Measurements from ENCODE around the gene MROH2A. TPM values are rescaled to one million over a fixed set of nuclear protein-coding genes. Genes with fewer than 3 reads are reported as not detected.
"Not testable (repeated sequence)": the region's sequence is repeated elsewhere in the genome, so short reads cannot be mapped to it uniquely, and the experiment has no call there.

MROH2A gene, protein sequence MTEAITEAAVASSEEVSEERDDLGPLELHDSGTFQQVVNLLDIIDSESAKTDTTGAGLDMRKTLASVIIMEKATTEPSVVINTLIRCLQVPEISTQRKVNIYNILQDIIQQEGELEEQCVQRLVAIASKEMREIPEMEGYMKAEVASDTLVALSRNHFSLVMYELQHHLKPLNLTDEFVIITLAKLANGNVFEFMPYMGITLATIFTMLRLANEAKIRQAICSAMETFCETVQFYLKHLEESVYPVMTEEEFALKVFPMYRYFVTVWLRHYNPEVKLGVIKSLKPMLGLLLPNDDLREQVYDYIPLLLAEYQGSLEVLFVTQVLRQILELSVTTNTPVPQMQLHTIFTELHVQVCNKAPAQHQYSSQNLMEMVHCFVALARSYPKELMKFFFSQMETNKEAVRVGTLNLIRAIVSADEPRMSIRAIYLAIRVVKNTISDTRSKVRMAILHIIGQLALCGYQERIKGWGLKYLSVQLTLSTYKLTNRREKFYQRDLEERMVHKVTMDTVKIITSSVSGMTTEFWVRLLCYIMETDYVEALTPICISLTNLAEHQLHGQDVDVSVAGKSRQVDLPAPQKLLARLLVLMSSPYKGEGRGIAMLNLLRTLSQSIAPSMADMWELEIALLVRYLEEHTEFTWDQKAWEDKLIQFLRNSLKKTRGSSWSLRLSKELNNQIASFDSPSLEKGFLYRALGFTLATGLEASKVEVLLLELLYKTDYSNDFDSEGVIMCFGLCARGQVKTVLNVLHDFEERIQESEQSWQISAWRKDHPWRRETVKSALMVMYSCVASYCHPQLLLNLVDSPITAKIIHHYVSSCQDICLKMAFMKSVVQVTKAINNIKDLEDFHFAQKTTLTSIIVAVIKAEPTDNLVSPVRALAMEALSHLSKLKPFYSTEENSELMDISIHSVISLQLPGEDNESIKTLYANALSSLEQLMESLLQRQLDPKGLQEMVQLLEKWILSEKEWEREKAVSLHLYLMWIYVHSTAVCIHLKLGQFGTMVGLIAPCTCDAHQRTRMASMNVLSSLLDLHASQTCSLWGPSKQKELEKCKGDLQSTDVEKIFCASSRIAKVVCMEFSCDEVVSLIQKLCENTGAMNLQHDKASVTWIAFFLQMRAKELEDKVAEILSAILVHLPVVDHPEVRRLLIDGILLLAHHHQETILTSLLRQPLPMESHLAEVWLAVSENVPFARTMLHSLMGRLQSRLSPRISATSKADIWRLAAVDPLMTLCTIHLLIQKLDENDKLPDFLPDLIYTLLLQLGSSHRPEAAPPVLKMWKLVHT (N-terminal part only)
- total RNA-seq, result not detected

DNA sequence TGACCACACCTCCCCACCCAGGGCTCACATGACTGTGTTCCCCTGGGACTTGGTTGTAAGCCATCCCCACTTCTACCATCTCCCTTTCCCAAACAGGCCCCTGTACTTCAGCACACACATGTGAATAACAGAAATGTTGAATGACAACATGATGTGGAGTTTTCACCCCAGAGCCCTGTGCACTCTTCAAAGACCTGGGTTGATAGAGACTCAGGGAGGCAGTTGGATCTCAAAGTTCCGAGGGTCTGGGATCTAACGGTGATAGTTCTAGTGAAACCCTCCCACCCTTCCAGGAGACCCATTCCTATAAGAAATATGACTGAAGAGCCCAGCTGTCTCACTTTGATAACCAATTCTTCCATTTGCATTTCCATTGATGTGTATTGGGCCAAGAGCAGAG is at the start of gene MROH2A:
Gene MROH2A (plus strand): TSS at position 301 of the 400 bp plus-strand sequence. CDS start 1,029 bp downstream, outside the sequence.
- 80 to 86% methylated on average over 2 of the region's 2 CpGs for WGBS, 2 donors
- Histone ChIP-seq H3K36me3 (no peaks in the 10 kb centered on the region), H3K4me1 (no peaks in the 10 kb centered on the region), H3K27ac (no peak within 1 kb of the TSS), H3K27me3 (no peaks in the 10 kb centered on the region), H3K9me3 (peaks cover 0 to 9% (median 0%) of the 10 kb centered on the region in 4 donors), H3K4me3 (no peak within 1 kb of the TSS)
- no peak for DNase-seq (ENCODE audit: low spot score in 2 of 2)
- TF ChIP-seq EP300 (IDR thresholded peaks at IDR 0.05) (no peak), POLR2A (IDR thresholded peaks at IDR 0.05) (no peak)
- TF ChIP-seq, protein P1, sequence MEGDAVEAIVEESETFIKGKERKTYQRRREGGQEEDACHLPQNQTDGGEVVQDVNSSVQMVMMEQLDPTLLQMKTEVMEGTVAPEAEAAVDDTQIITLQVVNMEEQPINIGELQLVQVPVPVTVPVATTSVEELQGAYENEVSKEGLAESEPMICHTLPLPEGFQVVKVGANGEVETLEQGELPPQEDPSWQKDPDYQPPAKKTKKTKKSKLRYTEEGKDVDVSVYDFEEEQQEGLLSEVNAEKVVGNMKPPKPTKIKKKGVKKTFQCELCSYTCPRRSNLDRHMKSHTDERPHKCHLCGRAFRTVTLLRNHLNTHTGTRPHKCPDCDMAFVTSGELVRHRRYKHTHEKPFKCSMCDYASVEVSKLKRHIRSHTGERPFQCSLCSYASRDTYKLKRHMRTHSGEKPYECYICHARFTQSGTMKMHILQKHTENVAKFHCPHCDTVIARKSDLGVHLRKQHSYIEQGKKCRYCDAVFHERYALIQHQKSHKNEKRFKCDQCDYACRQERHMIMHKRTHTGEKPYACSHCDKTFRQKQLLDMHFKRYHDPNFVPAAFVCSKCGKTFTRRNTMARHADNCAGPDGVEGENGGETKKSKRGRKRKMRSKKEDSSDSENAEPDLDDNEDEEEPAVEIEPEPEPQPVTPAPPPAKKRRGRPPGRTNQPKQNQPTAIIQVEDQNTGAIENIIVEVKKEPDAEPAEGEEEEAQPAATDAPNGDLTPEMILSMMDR (IDR thresholded peaks at IDR 0.05), result no peak

DNA sequence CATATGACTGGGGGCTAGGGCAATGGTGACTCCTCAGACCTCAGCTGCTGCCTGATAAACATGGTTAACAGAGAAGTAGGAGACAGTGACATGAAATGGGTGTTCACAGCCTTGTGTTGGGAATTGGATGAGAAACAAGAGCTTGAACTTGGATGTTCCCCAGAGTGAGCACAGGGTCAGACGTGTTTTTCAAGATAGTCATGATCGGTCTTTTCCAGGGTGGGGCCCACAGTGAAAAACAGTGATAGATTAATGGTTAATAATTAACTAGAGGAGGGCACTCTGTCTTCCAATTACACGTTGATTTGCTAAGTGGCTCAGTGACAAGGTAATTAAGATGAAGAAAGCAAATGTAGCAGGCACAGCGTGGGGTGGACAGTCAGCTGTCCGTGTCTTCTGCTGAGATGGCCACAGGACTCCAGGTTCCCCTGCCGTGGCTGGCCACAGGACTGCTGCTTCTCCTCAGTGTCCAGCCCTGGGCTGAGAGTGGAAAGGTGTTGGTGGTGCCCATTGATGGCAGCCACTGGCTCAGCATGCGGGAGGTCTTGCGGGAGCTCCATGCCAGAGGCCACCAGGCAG is 49.3 kb upstream of the MROH2A start, which contains the start of gene UGT1A3:
Gene UGT1A3 (plus strand): TSS at position 320 of the 579 bp plus-strand sequence. CDS start 85 bp downstream, at position 405.
- 80 to 83% methylated on average over 8 of the region's 8 CpGs for WGBS, 2 donors
- Histone ChIP-seq H3K4me1 (no peaks in the 10 kb centered on the region), H3K4me3 (no peak within 1 kb of the TSS), H3K9me3 (peaks cover 0 to 2% (median 0%) of the 10 kb centered on the region in 4 donors), H3K36me3 (no peaks in the 10 kb centered on the region), H3K27me3 (no peaks in the 10 kb centered on the region), H3K27ac (no peak within 1 kb of the TSS)
- no peak for TF ChIP-seq EP300 (IDR thresholded peaks at IDR 0.05)
- no peak for TF ChIP-seq POLR2A (IDR thresholded peaks at IDR 0.05)
- TF ChIP-seq, protein P1 (IDR thresholded peaks at IDR 0.05), result no peak
- no peak for DNase-seq (ENCODE audit: low spot score in 2 of 2)

DNA sequence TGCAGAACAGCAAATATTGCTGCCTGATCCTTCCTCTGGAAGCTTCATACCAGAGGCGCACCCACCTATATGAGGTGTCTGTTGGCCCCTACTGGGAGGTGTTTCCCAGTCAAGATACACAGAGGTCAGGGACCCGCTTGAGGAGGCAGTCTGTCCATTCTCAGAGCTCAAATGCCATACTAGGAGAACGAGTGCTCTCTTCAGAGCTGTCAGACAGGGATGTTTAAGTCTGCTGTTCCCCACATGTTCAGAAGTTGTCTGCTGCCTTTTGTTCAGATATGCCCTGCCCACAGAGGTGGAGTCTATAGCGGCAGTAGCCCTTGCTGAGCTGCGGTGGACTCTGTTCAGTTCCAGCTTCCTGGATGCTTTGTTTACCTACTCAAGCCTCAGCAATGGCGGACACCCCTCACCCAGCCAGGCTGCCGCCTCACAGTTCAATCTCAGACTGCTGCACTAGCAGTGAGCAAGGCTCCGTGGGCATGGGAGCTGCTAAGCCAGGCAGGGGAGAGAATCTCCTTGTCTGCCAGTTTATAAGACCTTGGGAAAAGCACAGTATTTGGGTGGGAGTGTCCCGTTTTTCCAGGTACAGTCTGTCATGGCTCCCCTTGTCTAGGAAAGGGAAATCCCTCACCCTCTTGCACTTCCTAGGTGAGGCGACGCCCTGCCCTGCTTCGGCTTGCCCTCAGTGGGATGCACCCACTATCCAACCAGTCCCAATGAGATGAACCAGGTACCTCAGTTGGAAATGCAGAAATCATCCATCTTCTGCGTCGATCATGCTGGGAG is 41.1 kb upstream of the MROH2A start:
- not testable (repeated sequence) for H3K36me3 ChIP-seq; H3K27ac ChIP-seq; H3K9me3 ChIP-seq; H3K4me3 ChIP-seq; DNase-seq (ENCODE audit: low spot score in 2 of 2); H3K4me1 ChIP-seq; H3K27me3 ChIP-seq
- WGBS, 2 donors, result 83 to 92% methylated on average over 14 of the region's 14 CpGs

DNA sequence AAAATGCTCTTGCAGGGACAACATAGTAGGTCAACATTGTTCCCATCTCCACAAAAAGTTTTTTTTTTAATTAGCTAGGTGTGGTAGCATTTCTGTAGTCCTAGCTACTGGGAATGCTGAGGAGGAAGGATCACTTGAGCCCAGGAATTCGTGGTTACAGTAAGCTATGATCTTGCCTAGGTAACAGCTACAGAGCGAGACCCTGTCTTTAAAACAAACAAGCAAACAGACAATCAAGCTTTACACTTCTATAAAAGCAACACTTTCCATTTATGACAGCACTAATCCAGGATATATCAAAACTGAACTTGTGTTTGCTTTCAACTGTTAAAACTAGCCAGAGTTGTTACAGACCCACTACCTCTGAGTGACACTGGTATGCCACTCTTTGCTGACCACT is 37.3 kb upstream of the MROH2A start:
- no peak overlapping the region for H3K4me3 ChIP-seq
- 69 to 78% methylated on average over 2 of the region's 2 CpGs for WGBS, 2 donors
- TF ChIP-seq EP300 (IDR thresholded peaks at IDR 0.05), result no peak
- TF ChIP-seq POLR2A (IDR thresholded peaks at IDR 0.05), result no peak
- TF ChIP-seq, protein P1 (IDR thresholded peaks at IDR 0.05), result no peak
- no peaks in the 10 kb centered on the region for H3K4me1 ChIP-seq
- H3K27ac ChIP-seq, result no peak overlapping the region
- H3K27me3 ChIP-seq, result no peaks in the 10 kb centered on the region
- no peak for DNase-seq (ENCODE audit: low spot score in 2 of 2)
- H3K36me3 ChIP-seq, result no peaks in the 10 kb centered on the region
- no peaks in the 10 kb centered on the region for H3K9me3 ChIP-seq

All from tibial nerve (tissue), 4 donors.